Esophagus squamous epithelium (tissue), 4 donors: ENCODE data around the gene ABCC1.
"Not testable (repeated sequence)": the region's sequence is repeated elsewhere in the genome, so short reads cannot be mapped to it uniquely, and the experiment has no call there.

Experiments used
- CTCF ChIP-seq, 6 experiments: fragments of 450-650 bp in 4 of 6; fragments of 200-600 bp in 2 of 6; sonication (generic) in 2 of 6; IDR thresholded peaks; one replicate each; pipeline ENCODE4 v1.5.1; 2016 to 2019; ENCODE audit warnings: antibody characterized with exemption in 6 of 6, mild to moderate bottlenecking in 4 of 6, moderate library complexity in 4 of 6
- POLR2A ChIP-seq, 4 donors: fragments of 450-650 bp; IDR thresholded peaks; one replicate each; pipeline ENCODE4 v1.6.1; 2017; ENCODE audit warnings: antibody characterized with exemption in 4 of 4, mild to moderate bottlenecking in 4 of 4, moderate library complexity in 3 of 4

DNA sequence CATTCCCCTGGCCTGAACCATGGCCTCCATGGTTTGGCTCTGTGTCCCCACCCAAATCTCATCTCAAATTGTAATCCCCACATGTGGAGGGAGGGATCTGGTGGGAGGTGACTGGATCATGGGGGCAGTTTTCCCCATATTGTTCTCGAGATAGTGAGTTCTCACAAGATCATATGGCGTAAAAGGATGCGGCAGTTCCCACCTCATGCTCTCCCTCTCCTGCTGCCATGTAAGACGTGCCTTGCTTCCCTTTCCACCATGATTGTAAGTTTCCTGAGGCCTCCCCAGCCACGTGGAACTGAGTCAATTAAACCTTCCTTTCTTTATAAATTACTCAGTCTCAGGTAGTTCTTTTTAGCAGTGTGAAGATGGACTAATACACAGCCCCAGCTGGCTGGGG, 212.4 kb downstream of the ABCC1 start:
- not testable (repeated sequence) for TF ChIP-seq CTCF, POLR2A (IDR thresholded peaks at IDR 0.05)
